SK-N-SH treated with all-trans-retinoic acid at 6 μM for 48 hours (cell line): ENCODE results near the gene RNGTT.

Experiments used
- TOX ChIP-seq: fragments of 250-450 bp; sonication (Bioruptor Pico); IDR thresholded peaks from 2 replicates; pipeline ENCODE4 v1.8.0; 2021; ENCODE audit warnings: mild to moderate bottlenecking, moderate library complexity, borderline replicate concordance

Gene RNGTT

DNA sequence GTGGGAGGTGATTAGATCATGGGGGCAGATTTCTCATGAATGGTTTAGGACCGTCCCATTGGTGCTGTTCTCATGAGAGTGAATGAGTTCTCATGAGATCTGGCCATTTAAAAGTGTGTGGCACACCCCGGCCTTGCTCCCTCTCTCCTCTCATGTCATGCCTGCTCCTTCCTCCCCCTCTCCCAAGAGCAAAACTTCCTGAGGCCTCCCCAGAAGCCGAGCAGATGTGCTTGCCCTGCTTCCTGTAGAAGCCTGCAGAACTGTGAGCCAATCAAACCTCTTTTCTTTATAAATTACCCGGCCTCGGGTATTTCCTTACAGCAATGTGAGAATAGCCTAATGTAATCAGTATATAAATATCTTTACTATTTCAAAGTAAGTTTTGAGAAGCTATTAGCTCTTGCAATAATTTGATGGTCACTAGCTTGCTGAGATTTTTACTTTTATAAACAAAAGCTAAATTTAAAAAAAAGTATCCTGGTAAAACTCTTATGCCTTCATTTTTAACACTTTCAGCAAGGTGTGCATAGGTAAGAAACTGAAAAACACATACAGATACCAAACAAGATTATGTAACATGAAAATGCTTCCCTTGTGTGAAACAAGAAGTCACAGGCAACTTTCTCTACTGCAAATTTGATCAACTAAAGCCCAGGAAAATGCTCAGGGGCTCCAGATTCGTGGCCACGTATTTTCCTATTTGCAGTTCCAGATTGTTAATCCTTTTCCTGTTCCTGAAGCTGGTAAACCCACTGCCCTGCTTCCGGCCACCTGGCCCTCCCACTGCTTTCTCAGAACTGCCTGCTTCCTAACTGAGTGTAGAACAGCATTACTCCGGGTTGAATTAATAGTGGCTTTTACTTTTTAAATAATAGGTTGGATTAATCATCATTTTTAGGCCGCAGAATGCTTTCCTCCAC, 402.1 kb downstream of the RNGTT start (continued):
- TF ChIP-seq TOX, result no peak
- TF ChIP-seq, all 23 proteins: peak for 0
